Upper lobe of left lung (tissue), 4 donors: ENCODE measurements around the gene COA6.

Source experiments
- POLR2A ChIP-seq, 4 donors: fragments of 450-650 bp; IDR thresholded peaks; one replicate each; pipeline ENCODE4 v1.5.1; 2016 to 2017; ENCODE audit warnings: antibody characterized with exemption in 4 of 4, mild to moderate bottlenecking in 2 of 4
- POLR2AphosphoS5 ChIP-seq, 2 donors: sonication (generic); formaldehyde crosslinking; IDR thresholded peaks; one replicate each; pipeline ENCODE4 v1.5.1; 2017; ENCODE audit warnings: antibody characterized with exemption in 2 of 2
- TF ChIP-seq, protein P1 (sequence below), 6 experiments: fragments of 450-650 bp in 4 of 6; fragments of 200-600 bp in 2 of 6; sonication (generic) in 2 of 6; IDR thresholded peaks; one replicate each; pipeline ENCODE4 v1.5.1; 2016 to 2019; ENCODE audit warnings: antibody characterized with exemption in 6 of 6

DNA sequence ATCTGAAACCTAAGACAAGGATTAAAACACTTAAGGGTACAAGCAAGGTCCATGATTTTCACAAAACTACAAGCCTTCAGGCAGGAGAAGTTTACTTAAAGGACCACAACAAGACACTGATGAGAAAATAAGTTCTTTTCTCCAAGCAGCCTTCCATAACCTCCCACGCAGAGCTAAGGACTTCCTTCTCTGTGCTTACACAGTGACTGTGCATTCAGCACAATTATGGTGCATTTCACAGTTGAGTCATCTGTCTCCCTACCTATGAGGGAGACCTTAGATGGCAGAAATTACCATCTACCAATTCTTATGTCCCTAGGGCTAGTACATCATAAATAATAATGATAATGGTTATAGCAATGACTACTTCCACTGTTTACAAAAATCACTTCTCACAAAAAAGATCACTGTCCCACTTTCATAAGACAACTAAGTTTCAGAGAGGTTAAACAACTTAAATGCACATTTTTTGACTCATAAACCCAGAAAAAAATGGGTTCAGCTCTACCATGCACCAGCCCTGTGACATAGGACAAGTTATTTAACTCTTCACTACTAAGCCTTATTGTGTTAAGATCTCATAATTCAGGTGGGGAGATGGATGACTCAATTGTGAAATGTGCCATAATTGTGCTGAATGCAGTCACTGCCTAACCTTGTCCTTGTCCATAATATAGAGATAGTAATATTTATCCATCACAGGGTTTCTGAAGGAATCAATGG, 60.5 kb downstream of the COA6 start:
- TF ChIP-seq, protein P1, sequence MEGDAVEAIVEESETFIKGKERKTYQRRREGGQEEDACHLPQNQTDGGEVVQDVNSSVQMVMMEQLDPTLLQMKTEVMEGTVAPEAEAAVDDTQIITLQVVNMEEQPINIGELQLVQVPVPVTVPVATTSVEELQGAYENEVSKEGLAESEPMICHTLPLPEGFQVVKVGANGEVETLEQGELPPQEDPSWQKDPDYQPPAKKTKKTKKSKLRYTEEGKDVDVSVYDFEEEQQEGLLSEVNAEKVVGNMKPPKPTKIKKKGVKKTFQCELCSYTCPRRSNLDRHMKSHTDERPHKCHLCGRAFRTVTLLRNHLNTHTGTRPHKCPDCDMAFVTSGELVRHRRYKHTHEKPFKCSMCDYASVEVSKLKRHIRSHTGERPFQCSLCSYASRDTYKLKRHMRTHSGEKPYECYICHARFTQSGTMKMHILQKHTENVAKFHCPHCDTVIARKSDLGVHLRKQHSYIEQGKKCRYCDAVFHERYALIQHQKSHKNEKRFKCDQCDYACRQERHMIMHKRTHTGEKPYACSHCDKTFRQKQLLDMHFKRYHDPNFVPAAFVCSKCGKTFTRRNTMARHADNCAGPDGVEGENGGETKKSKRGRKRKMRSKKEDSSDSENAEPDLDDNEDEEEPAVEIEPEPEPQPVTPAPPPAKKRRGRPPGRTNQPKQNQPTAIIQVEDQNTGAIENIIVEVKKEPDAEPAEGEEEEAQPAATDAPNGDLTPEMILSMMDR (IDR thresholded peaks at IDR 0.05): no peak
- no peak for TF ChIP-seq POLR2AphosphoS5 (IDR thresholded peaks at IDR 0.05)
- no peak for TF ChIP-seq POLR2A (IDR thresholded peaks at IDR 0.05)
